Activated T-helper 2 cell treated with anti-CD3 and anti-CD28 coated beads, Interferon-gamma antibody, Interleukin-2, Interleukin-4, amounts not matched to agents 10 μg/mL and 5 μg/mL and 100 μg/mL, durations not matched to agents 14 hours and 24 hours and 36 hours (primary cell): ENCODE measurements around the gene CCNY. TPM values are rescaled to one million over a fixed set of nuclear protein-coding genes. Genes with fewer than 3 reads are reported as not detected.
"Not testable (repeated sequence)": the region's sequence is repeated elsewhere in the genome, so short reads cannot be mapped to it uniquely, and the experiment has no call there.

Source experiments
- DNase-seq: peaks from one replicate; pipeline ENCODE4 v3.0.0; 2021; ENCODE audit warnings: low spot score
- H3K27ac Mint-ChIP-seq: one replicate; pipeline ENCODE4 v1.8.0; 2021; ENCODE audit warnings: mixed read lengths
- H3K27me3 Mint-ChIP-seq: one replicate; pipeline ENCODE4 v1.8.0; 2021; ENCODE audit warnings: low read depth, mixed read lengths
- H3K36me3 Mint-ChIP-seq: one replicate; pipeline ENCODE4 v1.8.0; 2021; ENCODE audit warnings: low read depth, mixed read lengths
- H3K4me1 Mint-ChIP-seq: one replicate; pipeline ENCODE4 v1.8.0; 2021; ENCODE audit warnings: low read depth, mixed read lengths
- H3K4me3 Mint-ChIP-seq: one replicate; pipeline ENCODE4 v1.8.0; 2021; ENCODE audit warnings: low read depth, mild to moderate bottlenecking, moderate library complexity, mixed read lengths
- H3K9me3 Mint-ChIP-seq: one replicate; pipeline ENCODE4 v1.8.0; 2021; ENCODE audit warnings: mixed read lengths
- intact Hi-C: fragments of 100-400 bp; cut with micrococcal nuclease; formaldehyde crosslinking; loops from one replicate; pipeline ENCODE4 v1.15.1; 2023
- total RNA-seq: library from RNA; stranded (reverse); gene quantifications from 2 replicates; pipeline ENCODE4 v1.2.3, GENCODE V29; 2022

Gene CCNY
- total RNA-seq, 1 donor from 2014 or later = 60.4 TPM

- Mint-ChIP-seq H3K27me3 (no peaks in the 10 kb centered on the region), H3K36me3 (peaks cover 3% of the 10 kb centered on the region), H3K9me3 (peaks cover 1% of the 10 kb centered on the region), H3K4me1 (peaks cover 2% of the 10 kb centered on the region), H3K4me3 (no peak overlapping the region), H3K27ac (no peak overlapping the region)
- intact Hi-C loops = no loop called here
- no peak for DNase-seq
Measured at GRCh38 chr10:35396560-35397434, 60.5 kb downstream of the CCNY start.

GRCh38 chr10:35397953-35398352, 61.6 kb downstream of the CCNY start:
- Mint-ChIP-seq H3K9me3 (no peaks in the 10 kb centered on the region), H3K27me3 (no peaks in the 10 kb centered on the region), H3K4me3 (no peak overlapping the region), H3K36me3 (peaks cover 2% of the 10 kb centered on the region), H3K27ac (no peak overlapping the region), H3K4me1 (peaks cover 2% of the 10 kb centered on the region)
- no peak for DNase-seq
- intact Hi-C loops = no loop called here

- Mint-ChIP-seq H3K27me3 (no peaks in the 10 kb centered on the region), H3K4me3 (no peak overlapping the region), H3K9me3 (no peaks in the 10 kb centered on the region), H3K27ac (no peak overlapping the region), H3K4me1 (peaks cover 2% of the 10 kb centered on the region), H3K36me3 (peaks cover 2% of the 10 kb centered on the region)
- intact Hi-C loops = no loop called here
- no peak for DNase-seq
Measured at GRCh38 chr10:35398355-35398754, 62.0 kb downstream of the CCNY start.

GRCh38 chr10:35398908-35399307, 62.6 kb downstream of the CCNY start:
- no peak overlapping the region for H3K4me3 Mint-ChIP-seq
- intact Hi-C loops = no loop called here
- peaks cover 2% of the 10 kb centered on the region for H3K4me1 Mint-ChIP-seq
- no peak for DNase-seq
- no peaks in the 10 kb centered on the region for H3K9me3 Mint-ChIP-seq
- H3K27ac Mint-ChIP-seq = no peak overlapping the region
- H3K36me3 Mint-ChIP-seq = peaks cover 2% of the 10 kb centered on the region
- no peaks in the 10 kb centered on the region for H3K27me3 Mint-ChIP-seq

GRCh38 chr10:35399414-35400009, 63.2 kb downstream of the CCNY start:
- Mint-ChIP-seq H3K9me3 (no peaks in the 10 kb centered on the region), H3K4me1 (peaks cover 2% of the 10 kb centered on the region), H3K27me3 (no peaks in the 10 kb centered on the region), H3K36me3 (peaks cover 2% of the 10 kb centered on the region), H3K4me3 (no peak overlapping the region), H3K27ac (no peak overlapping the region)
- DNase-seq = no peak
- intact Hi-C loops = no loop called here

GRCh38 chr10:35400595-35401268, 64.4 kb downstream of the CCNY start:
- intact Hi-C loops = no loop called here
- no peaks in the 10 kb centered on the region for H3K9me3 Mint-ChIP-seq
- peaks cover 2% of the 10 kb centered on the region for H3K36me3 Mint-ChIP-seq

GRCh38 chr10:35403491-35403890, 67.2 kb downstream of the CCNY start:
- H3K4me1 Mint-ChIP-seq, intact Hi-C loops, H3K9me3 Mint-ChIP-seq, H3K4me3 Mint-ChIP-seq, DNase-seq, H3K27me3 Mint-ChIP-seq, H3K27ac Mint-ChIP-seq, H3K36me3 Mint-ChIP-seq: not testable (repeated sequence)

More at GRCh38 chr10:35400595-35401268, 64.4 kb downstream of the CCNY start:
- Mint-ChIP-seq H3K27me3 (no peaks in the 10 kb centered on the region), H3K4me1 (peaks cover 2% of the 10 kb centered on the region), H3K27ac (no peak overlapping the region), H3K4me3 (no peak overlapping the region)
- no peak for DNase-seq

- H3K27ac Mint-ChIP-seq, H3K4me3 Mint-ChIP-seq, H3K4me1 Mint-ChIP-seq, H3K36me3 Mint-ChIP-seq, intact Hi-C loops, DNase-seq, H3K9me3 Mint-ChIP-seq, H3K27me3 Mint-ChIP-seq: not testable (repeated sequence)
Measured at GRCh38 chr10:35404077-35404476, 67.8 kb downstream of the CCNY start.

GRCh38 chr10:35406003-35406630, 69.8 kb downstream of the CCNY start:
- H3K27me3 Mint-ChIP-seq, H3K36me3 Mint-ChIP-seq, DNase-seq, intact Hi-C loops, H3K4me1 Mint-ChIP-seq, H3K27ac Mint-ChIP-seq, H3K4me3 Mint-ChIP-seq, H3K9me3 Mint-ChIP-seq: not testable (repeated sequence)

GRCh38 chr10:35407696-35408095, 71.4 kb downstream of the CCNY start:
- intact Hi-C loops = not testable (repeated sequence)

GRCh38 chr10:35409094-35409582, 72.8 kb downstream of the CCNY start:
- H3K4me1 Mint-ChIP-seq = peaks cover 5% of the 10 kb centered on the region
- DNase-seq = no peak
- no peaks in the 10 kb centered on the region for H3K27me3 Mint-ChIP-seq
- no peak overlapping the region for H3K4me3 Mint-ChIP-seq
- intact Hi-C loops = no loop called here
- no peaks in the 10 kb centered on the region for H3K36me3 Mint-ChIP-seq
- no peak overlapping the region for H3K27ac Mint-ChIP-seq
- H3K9me3 Mint-ChIP-seq = no peaks in the 10 kb centered on the region

More at GRCh38 chr10:35407696-35408095, 71.4 kb downstream of the CCNY start:
- H3K36me3 Mint-ChIP-seq, H3K4me3 Mint-ChIP-seq, H3K27me3 Mint-ChIP-seq, H3K9me3 Mint-ChIP-seq, DNase-seq, H3K27ac Mint-ChIP-seq, H3K4me1 Mint-ChIP-seq: not testable (repeated sequence)

GRCh38 chr10:35409808-35410207, 73.5 kb downstream of the CCNY start:
- intact Hi-C loops = loop anchor here (5.0 kb wide), 1 partner anchor 37 kb away; no protein-coding TSS in a partner anchor
- no peak overlapping the region for H3K4me3 Mint-ChIP-seq

More at GRCh38 chr10:35409808-35410207, 73.5 kb downstream of the CCNY start:
- no peak overlapping the region for H3K27ac Mint-ChIP-seq
- peaks cover 12% of the 10 kb centered on the region for H3K4me1 Mint-ChIP-seq
- no peaks in the 10 kb centered on the region for H3K27me3 Mint-ChIP-seq
- no peaks in the 10 kb centered on the region for H3K9me3 Mint-ChIP-seq
- DNase-seq = no peak
- H3K36me3 Mint-ChIP-seq = no peaks in the 10 kb centered on the region
